SKM-1 (cell line): ENCODE results near the gene MTHFD1L.
"Not testable (repeated sequence)": the region's sequence is repeated elsewhere in the genome, so short reads cannot be mapped to it uniquely, and the experiment has no call there.

Experiments used
- DNase-seq: peaks from one replicate; lab custom pipeline; 2025; ENCODE audit not compliant: unreplicated experiment; lab: John Stamatoyannopoulos, UW

The MTHFD1L gene

GRCh38 chr6:150865406-150866146 is at the start of gene MTHFD1L:
Gene MTHFD1L, plus strand, starts transcription at chr6:150865702. Its CDS starts 121 bp downstream, at chr6:150865823.
- peak; percentile 64 for DNase-seq

DNA sequence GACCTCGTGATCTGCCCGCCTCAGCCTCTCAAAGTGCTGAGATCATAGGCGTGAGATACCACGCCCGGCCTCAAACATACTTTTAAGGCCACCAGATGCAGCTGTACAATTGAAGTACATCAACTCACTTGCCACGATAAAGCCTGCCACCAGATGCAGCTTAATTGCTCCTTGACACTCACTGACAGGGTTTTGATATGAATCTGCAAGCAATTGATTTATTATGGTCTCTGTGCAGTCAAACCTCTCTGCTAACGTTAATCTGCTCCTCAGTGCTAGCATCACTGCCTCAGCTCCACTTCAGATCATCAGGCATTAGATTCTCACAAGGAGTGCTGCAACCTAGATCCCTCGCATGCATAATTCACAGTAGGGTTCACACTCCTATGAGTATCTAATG is 48.9 kb upstream of the MTHFD1L start:
- not testable (repeated sequence) for DNase-seq

- no peak for DNase-seq
These were observed 42.6 kb upstream of the MTHFD1L start for GRCh38 chr6:150822932-150823331.

DNA sequence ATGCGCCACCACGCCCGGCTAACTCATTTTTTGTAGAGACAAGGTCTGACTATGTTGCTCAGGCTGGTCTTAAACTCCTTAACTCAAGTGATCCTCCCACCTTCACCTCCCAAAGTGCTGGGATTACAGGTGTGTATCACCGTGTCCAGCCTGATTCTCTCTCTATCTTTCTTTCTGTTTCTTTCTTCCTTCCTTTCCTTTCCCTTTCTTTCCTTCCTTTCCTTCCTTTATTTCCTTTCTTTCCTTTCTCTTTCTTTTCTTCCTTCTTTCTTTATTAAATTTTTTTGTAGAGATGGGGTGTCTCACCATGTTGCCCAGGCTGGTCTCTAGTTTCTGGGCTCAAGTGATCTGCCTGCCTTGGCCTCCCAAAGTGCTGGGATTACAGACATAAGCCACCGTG is 38.7 kb upstream of the MTHFD1L start:
- DNase-seq = no peak

DNA sequence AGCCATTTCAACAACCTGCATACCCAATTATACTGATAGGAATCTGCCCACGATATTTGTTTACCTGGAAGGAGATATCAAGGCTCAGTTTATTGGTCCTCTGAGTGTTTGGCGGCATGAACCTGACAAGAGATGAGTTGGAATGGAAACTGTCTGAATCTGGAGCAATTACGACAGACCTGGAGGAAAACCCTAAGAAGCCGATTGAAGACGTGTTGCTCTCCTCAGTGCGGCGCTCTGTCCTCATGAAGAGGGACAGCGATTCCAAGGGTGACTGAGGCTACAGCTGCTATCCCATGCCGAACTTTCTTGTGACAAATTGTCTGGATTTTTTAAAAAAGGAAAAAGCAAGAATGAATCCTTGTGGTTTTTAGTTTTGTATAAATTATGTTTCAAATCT is 37.4 kb upstream of the MTHFD1L start:
- not testable (repeated sequence) for DNase-seq

DNA sequence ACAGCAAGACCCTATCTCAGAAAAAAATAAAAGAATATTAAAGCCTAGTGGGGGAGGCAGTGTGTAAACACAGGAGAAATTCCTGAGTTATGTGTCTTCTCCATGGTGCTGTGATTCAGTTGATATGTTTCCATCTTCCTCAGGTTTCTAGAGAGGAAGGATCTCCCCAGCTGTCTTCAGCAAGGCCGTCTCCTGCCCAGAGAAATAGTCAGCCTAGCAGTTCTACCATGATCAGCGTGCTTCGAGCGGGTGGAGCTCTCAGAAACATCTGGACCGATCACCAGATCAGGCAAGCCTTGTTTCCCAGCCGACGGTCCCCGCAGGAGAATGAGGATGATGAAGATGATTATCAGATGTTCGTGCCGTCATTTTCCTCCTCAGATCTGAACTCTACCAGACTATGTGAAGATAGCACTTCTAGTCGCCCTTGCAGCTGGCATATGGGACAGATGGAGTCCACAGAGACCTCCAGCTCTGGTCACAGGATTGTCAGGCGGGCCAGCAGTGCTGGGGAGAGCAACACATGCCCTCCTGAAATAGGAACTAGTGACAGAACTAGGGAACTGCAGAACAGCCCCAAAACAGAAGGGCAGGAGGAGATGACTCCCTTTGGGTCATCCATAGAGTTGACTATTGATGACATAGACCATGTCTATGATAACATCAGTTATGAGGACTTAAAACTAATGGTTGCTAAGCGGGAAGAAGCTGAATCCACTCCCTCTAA is 34.9 kb upstream of the MTHFD1L start:
- DNase-seq = no peak

DNA sequence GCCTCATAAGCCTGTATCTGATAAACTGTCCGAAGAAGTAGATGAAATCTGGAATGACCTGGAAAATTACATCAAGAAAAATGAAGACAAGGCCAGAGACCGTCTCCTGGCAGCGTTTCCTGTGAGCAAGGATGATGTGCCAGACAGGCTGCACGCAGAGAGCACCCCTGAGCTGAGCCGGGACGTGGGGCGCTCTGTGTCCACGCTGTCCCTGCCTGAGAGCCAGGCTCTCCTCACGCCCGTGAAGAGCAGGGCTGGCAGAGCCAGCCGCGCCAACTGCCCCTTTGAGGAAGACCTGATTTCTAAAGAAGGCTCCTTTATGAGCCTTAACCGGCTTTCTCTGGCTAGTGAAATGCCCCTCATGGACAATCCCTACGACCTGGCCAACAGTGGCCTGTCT is 33.9 kb upstream of the MTHFD1L start:
- no peak for DNase-seq

DNA sequence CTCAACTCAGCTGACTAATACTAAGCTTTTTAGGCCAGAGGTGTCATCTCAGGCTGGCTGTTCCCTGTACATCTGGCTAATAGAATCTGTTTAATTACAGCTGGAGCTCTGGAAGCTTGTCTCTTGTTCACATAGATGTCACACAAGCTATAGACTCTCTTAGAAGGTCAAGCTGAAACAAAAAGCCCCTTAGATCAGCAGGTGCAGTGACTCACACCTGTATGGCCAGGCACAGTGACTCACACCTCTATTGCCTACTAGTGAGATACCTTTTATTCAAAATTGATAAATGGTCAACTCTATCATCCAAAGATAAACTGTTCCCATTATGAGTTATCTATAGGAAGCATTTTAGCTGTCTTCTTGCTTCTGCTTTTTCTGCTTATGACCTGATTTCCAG is 29.9 kb upstream of the MTHFD1L start:
- DNase-seq = no peak

DNA sequence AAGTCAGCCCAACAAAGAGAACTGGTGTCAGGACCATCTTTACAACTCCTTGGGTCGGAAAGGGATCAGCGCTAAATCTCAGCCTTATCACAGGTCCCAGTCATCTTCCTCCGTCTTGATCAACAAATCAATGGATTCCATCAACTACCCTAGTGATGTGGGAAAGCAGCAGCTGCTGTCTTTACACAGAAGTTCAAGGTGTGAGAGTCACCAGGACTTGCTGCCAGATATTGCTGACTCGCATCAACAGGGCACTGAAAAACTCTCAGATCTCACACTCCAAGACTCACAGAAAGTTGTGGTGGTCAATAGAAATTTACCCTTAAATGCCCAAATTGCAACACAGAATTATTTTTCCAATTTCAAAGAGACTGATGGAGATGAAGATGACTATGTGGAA is 25.3 kb upstream of the MTHFD1L start:
- DNase-seq = no peak

DNA sequence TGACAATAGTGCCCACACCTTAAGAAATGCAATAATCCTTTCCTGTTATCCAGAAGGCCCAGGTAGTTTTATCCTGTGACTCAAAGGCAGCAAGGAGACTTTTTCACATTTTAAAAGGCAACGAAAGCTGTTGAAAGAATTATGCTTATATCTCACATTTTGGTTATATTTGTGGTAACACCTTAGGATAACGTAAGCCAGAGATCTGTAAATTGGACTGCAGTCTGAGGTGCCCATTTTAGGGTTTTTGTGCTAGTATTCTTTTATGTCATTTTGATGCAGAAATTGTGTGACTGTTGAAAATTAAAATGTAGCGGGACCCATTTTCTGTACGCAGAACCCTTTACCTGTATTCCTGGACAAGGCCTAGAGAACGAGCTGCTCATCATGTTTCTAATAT is 24.3 kb upstream of the MTHFD1L start:
- DNase-seq = no peak

GRCh38 chr6:150841697-150842096 is 23.8 kb upstream of the MTHFD1L start:
- no peak for DNase-seq

DNA sequence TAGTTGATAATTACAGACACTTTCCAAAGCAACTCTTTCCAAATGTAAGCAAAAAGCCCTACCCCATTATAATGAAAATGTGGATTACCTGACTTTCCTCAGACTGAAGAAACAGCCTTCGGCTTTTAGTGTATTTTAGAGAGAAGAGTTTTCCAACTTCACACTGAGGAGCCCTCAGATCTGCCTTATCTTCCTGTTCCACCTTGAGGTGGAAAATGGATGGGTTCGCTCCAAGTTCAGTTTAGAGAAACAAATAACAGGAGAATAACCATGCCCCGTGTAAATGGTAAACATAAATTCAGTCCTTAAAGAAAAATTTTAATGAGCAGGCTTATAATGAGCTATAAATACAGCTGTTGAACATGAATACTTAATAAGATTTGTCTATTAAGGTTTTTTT is 21.1 kb upstream of the MTHFD1L start:
- DNase-seq = no peak

DNA sequence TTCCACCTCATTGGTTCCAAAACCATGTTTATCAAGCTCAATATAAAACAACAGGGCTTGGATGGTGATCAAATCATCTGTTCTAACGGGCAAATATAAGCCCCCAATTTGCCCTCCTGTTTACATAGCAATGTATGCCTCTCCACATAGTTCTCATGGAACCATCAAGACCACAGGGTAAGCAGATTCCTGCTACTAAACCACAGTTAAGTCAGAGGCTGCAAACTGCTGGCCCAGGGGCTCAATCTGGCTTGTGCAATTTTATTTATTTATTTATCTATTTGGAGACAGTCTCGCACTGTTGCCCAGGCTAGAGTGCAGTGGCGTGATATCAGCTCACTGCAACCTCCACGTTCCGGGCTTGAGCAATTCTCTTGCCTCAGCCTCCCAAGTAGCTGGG is 18.9 kb upstream of the MTHFD1L start:
- DNase-seq = no peak

- no peak for DNase-seq
These were observed 17.1 kb upstream of the MTHFD1L start for GRCh38 chr6:150848400-150848799.

GRCh38 chr6:150854392-150854791 is 11.1 kb upstream of the MTHFD1L start:
- not testable (repeated sequence) for DNase-seq

GRCh38 chr6:150855171-150855570 is 10.3 kb upstream of the MTHFD1L start:
- DNase-seq = not testable (repeated sequence)

GRCh38 chr6:150857062-150857944 is 8.2 kb upstream of the MTHFD1L start:
- DNase-seq = no peak

DNA sequence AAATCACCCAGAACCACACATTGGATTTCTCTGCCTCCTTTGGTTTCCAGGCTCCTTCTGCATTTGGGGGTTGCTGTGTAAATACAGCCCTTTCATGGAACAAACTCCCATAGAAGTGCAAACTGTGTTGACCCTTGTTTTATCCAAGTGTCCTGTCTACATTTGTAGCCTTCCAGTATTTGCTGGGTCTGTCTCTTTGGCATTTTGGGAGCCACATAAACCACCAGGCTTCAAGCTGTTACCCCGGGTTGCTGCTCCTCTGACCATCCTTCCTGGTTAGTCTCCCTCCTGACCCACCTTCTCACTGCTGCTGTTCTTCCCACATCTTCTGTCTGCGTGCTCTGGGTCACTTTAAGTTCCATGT is 7.6 kb upstream of the MTHFD1L start:
- no peak for DNase-seq

GRCh38 chr6:150861448-150862168 is 3.9 kb upstream of the MTHFD1L start:
- peak; percentile 47 for DNase-seq

DNA sequence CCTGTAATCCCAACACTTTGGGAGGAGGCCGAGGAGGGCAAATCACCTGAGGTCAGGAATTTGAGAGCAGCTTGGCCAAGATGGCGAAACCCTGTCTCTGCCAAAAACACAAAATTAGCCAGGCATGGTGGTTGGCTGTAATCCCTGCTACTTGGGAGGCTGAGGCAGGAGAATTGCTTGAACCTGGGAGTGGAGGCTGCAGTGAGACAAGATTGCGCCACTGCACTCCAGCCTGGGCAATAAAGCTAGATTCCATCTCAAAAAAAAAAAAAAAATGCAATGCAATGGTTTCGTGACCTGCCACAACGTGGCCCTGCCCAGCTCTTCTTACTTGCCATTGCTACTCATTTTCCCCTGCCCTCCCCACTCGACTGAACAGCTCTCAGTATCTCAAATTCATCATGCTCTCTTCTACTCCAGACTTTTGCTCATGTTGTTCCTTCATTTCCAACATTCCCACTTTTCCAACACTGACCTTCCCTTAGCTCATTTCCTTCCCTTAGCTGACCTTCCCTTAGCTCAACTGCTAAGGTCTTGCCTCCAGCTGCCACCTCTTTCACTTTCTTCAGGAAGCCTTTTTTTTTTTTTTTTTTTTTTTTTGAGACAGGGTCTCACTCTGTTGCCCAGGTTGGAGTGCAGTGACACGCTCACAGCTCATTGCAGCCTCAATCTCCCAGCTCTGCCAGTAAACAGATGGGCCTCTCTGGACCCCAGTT is 2.1 kb upstream of the MTHFD1L start:
- no peak for DNase-seq
